Thyroid gland (tissue), 4 donors: Measurements from ENCODE around the gene KRTAP5-5. TPM values are rescaled to one million over a fixed set of nuclear protein-coding genes. Genes with fewer than 3 reads are reported as not detected.
"Not testable (repeated sequence)": the region's sequence is repeated elsewhere in the genome, so short reads cannot be mapped to it uniquely, and the experiment has no call there.

ENCODE experiments used
- DNase-seq, 2 donors: peaks; one replicate each; pipeline ENCODE4 v3.0.0-alpha.2; 2019
- H3K27ac ChIP-seq, 3 donors: fragments of 200-600 bp; sonication (generic); 1 replicate in 2 of 3; 2 replicates in 1 of 3; pipeline ENCODE4 v1.5.1; 2016 to 2019; ENCODE audit warnings: mild to moderate bottlenecking in 1 of 3, moderate library complexity in 1 of 3
- H3K27me3 ChIP-seq: fragments of 200-600 bp; sonication (generic); one replicate; pipeline ENCODE4 v1.5.1; 2019
- H3K36me3 ChIP-seq, 2 donors: fragments of 200-600 bp; sonication (generic); one replicate each; pipeline ENCODE4 v1.5.1; 2016 to 2019
- H3K4me1 ChIP-seq, 2 donors: fragments of 200-600 bp; sonication (generic); one replicate each; pipeline ENCODE4 v1.5.1; 2017 to 2019
- H3K4me3 ChIP-seq, 3 donors: fragments of 200-600 bp; sonication (generic); replicated peaks in 1 of 3; 1 replicate in 2 of 3; 2 replicates in 1 of 3; pipeline ENCODE4 v1.5.1; 2016; ENCODE audit warnings: mild to moderate bottlenecking in 1 of 3
- H3K9me3 ChIP-seq: fragments of 200-600 bp; sonication (generic); one replicate; pipeline ENCODE4 v1.5.1; 2017
- CTCF ChIP-seq, 6 experiments: fragments of 200-600 bp in 3 of 6; fragments of 450-650 bp in 3 of 6; sonication (generic) in 3 of 6; IDR thresholded peaks; one replicate each; pipeline ENCODE4 v1.5.1; 2016 to 2019; ENCODE audit warnings: antibody characterized with exemption in 6 of 6, mild to moderate bottlenecking in 2 of 6, inconsistent platforms in 1 of 6, moderate library complexity in 1 of 6
- POLR2A ChIP-seq, 2 donors: fragments of 450-650 bp; IDR thresholded peaks; one replicate each; pipeline ENCODE4 v1.6.1; 2017; ENCODE audit warnings: antibody characterized with exemption in 2 of 2, mild to moderate bottlenecking in 2 of 2, moderate library complexity in 1 of 2
- WGBS, 2 donors: methylation state at CpG; one replicate each; pipeline ENCODE4 v1.1.5; 2017; 5-methylcytosine and 5-hydroxymethylcytosine counted together
- intact Hi-C: fragments of 100-400 bp; cut with DNase I; formaldehyde crosslinking; loops from one replicate; pipeline ENCODE4 v1.15.1; 2023
- total RNA-seq, 4 donors: library from RNA; depleted of rRNA; stranded (reverse); fragments of >200 nt; gene quantifications; one replicate each; pipeline ENCODE4 v1.2.3, GENCODE V29; 2016

The KRTAP5-5 gene
- total RNA-seq, 4 donors from 2014 or later: not detected

GRCh38 chr11:1607901-1608300 lies 21.7 kb upstream of the KRTAP5-5 start:
- WGBS, 2 donors: 90% methylated on average over 2 of the region's 5 CpGs; no CpG with 5 or more reads in 1 of the 2 donors
- DNase-seq, H3K9me3 ChIP-seq, H3K27me3 ChIP-seq, H3K4me3 ChIP-seq, intact Hi-C loops, H3K27ac ChIP-seq, H3K36me3 ChIP-seq, H3K4me1 ChIP-seq: not testable (repeated sequence)

- H3K4me3 ChIP-seq: no peak within 1 kb of the TSS
- no peaks in the 10 kb centered on the region for H3K27me3 ChIP-seq
- intact Hi-C loops: no loop called here
- no peaks in the 10 kb centered on the region for H3K4me1 ChIP-seq
- no peak for DNase-seq
- no peaks in the 10 kb centered on the region for H3K36me3 ChIP-seq
- H3K9me3 ChIP-seq: no peaks in the 10 kb centered on the region
- TF ChIP-seq POLR2A (IDR thresholded peaks at IDR 0.05): no peak
- no peak within 1 kb of the TSS for H3K27ac ChIP-seq
- WGBS, 2 donors: 52 to 61% methylated on average over 4 of the region's 4 CpGs
Observed at GRCh38 chr11:1608363-1608762, 21.2 kb upstream of the KRTAP5-5 start, which contains the start of gene KRTAP5-3. KRTAP5-3 (minus strand) TSS chr11:1608463; CDS start chr11:1608385, 78 bp downstream.

- Histone ChIP-seq H3K4me3 (no peak overlapping the region), H3K36me3 (no peaks in the 10 kb centered on the region), H3K9me3 (no peaks in the 10 kb centered on the region), H3K27ac (no peak overlapping the region), H3K27me3 (no peaks in the 10 kb centered on the region), H3K4me1 (no peaks in the 10 kb centered on the region)
- TF ChIP-seq CTCF (IDR thresholded peaks at IDR 0.05) (no peak), POLR2A (IDR thresholded peaks at IDR 0.05) (no peak)
- 75 to 86% methylated on average over 10 of the region's 10 CpGs for WGBS, 2 donors
- DNase-seq: no peak
- intact Hi-C loops: no loop called here
Observed at GRCh38 chr11:1618231-1618630, 11.3 kb upstream of the KRTAP5-5 start.

- H3K27me3 ChIP-seq: no peaks in the 10 kb centered on the region
- no peaks in the 10 kb centered on the region for H3K36me3 ChIP-seq
- H3K9me3 ChIP-seq: no peaks in the 10 kb centered on the region
- 53 to 60% methylated on average over 10 of the region's 10 CpGs for WGBS, 2 donors
- no peak overlapping the region for H3K4me3 ChIP-seq
- no peak overlapping the region for H3K27ac ChIP-seq
- TF ChIP-seq POLR2A (IDR thresholded peaks at IDR 0.05) (no peak), CTCF (IDR thresholded peaks at IDR 0.05) (no peak)
- intact Hi-C loops: no loop called here
- no peak for DNase-seq
- no peaks in the 10 kb centered on the region for H3K4me1 ChIP-seq
Observed at GRCh38 chr11:1619449-1619848, 10.1 kb upstream of the KRTAP5-5 start.

- no peaks in the 10 kb centered on the region for H3K27me3 ChIP-seq
- no peaks in the 10 kb centered on the region for H3K4me1 ChIP-seq
- WGBS, 2 donors: 67 to 75% methylated on average over 1 of the region's 1 CpG
- no peak within 1 kb of the TSS for H3K4me3 ChIP-seq
- no peaks in the 10 kb centered on the region for H3K36me3 ChIP-seq
- TF ChIP-seq POLR2A (IDR thresholded peaks at IDR 0.05) (no peak), CTCF (IDR thresholded peaks at IDR 0.05) (no peak)
- DNase-seq: no peak
- intact Hi-C loops: loop anchor here (10.0 kb wide), 1 partner anchor 77 kb away; no protein-coding TSS in a partner anchor
- H3K27ac ChIP-seq: no peak within 1 kb of the TSS
- H3K9me3 ChIP-seq: no peaks in the 10 kb centered on the region
Observed at GRCh38 chr11:1622086-1622485, 7.5 kb upstream of the KRTAP5-5 start, which contains the start of gene KRTAP5-4. KRTAP5-4 (minus strand) TSS chr11:1622138; CDS start chr11:1622093, 45 bp downstream.

GRCh38 chr11:1623716-1624115 lies 5.9 kb upstream of the KRTAP5-5 start:
- intact Hi-C loops: loop anchor here (10.0 kb wide), 1 partner anchor 79 kb away; no protein-coding TSS in a partner anchor
- no peaks in the 10 kb centered on the region for H3K36me3 ChIP-seq
- TF ChIP-seq POLR2A (IDR thresholded peaks at IDR 0.05) (no peak), CTCF (IDR thresholded peaks at IDR 0.05) (no peak)
- no peak overlapping the region for H3K4me3 ChIP-seq
- WGBS, 2 donors: 66% methylated on average over 9 of the region's 9 CpGs
- H3K27me3 ChIP-seq: no peaks in the 10 kb centered on the region
- no peak for DNase-seq
- no peaks in the 10 kb centered on the region for H3K9me3 ChIP-seq
- H3K4me1 ChIP-seq: no peaks in the 10 kb centered on the region
- H3K27ac ChIP-seq: no peak overlapping the region
